Fibroblast of the aortic adventitia (primary cell): ENCODE measurements around the gene TRPM1. TPM values are rescaled to one million over a fixed set of nuclear protein-coding genes. Genes with fewer than 3 reads are reported as not detected.

Source experiments
- DNase-seq: peaks from one replicate; pipeline ENCODE4 v3.0.0-alpha.2; 2010; ENCODE audit warnings: low read depth
- H3K4me3 ChIP-seq: 2 replicates; pipeline ENCODE4 v1.5.1; 2011; ENCODE audit warnings: low read depth, mild to moderate bottlenecking, control low read depth, low read length, moderate library complexity
- CTCF ChIP-seq: IDR thresholded peaks from 2 replicates; pipeline ENCODE4 v1.5.1; 2011; ENCODE audit warnings: mild to moderate bottlenecking, low read length, control low read depth, inconsistent platforms; ENCODE audit not compliant: insufficient read depth
- total RNA-seq: library from RNA; depleted of rRNA; stranded (reverse); fragments of >200 nt; gene quantifications from 2 replicates; pipeline ENCODE4 v1.2.3, GENCODE V29; 2012; ENCODE audit warnings: low replicate concordance

The TRPM1 gene
- total RNA-seq, 1 donor: not detected

GRCh38 chr15:31133890-31134289 lies 32.4 kb upstream of the TRPM1 start:
- no peak for DNase-seq
- no peak overlapping the region for H3K4me3 ChIP-seq
- TF ChIP-seq CTCF: no peak

GRCh38 chr15:31131853-31132375 lies 30.4 kb upstream of the TRPM1 start:
- no peak for DNase-seq
- no peak overlapping the region for H3K4me3 ChIP-seq
- TF ChIP-seq CTCF: no peak

GRCh38 chr15:31130576-31131237 lies 29.2 kb upstream of the TRPM1 start:
- no peak for DNase-seq
- no peak overlapping the region for H3K4me3 ChIP-seq

GRCh38 chr15:31129769-31130303 lies 28.3 kb upstream of the TRPM1 start:
- DNase-seq: no peak
- no peak for TF ChIP-seq CTCF
- H3K4me3 ChIP-seq: no peak overlapping the region

More at GRCh38 chr15:31130576-31131237, 29.2 kb upstream of the TRPM1 start:
- TF ChIP-seq CTCF: no peak

- H3K4me3 ChIP-seq: no peak overlapping the region
- peak; percentile 97 for TF ChIP-seq CTCF
- DNase-seq: peak; percentile 72
These were observed 27.6 kb upstream of the TRPM1 start for GRCh38 chr15:31128919-31129768.

- DNase-seq: no peak
- H3K4me3 ChIP-seq: no peak overlapping the region
These were observed 27.0 kb upstream of the TRPM1 start for GRCh38 chr15:31128477-31128876.

More at GRCh38 chr15:31128477-31128876, 27.0 kb upstream of the TRPM1 start:
- TF ChIP-seq CTCF: no peak
